Glutamatergic neuron (in vitro differentiated cells): ENCODE results near the gene IGFBP5. TPM values are rescaled to one million over a fixed set of nuclear protein-coding genes. Genes with fewer than 3 reads are reported as not detected.

Source experiments
- DNase-seq: peaks from one replicate; pipeline ENCODE4 v3.0.0; 2022
- H3K27ac Mint-ChIP-seq: one replicate; pipeline ENCODE4 v1.8.0; 2020; ENCODE audit warnings: mild to moderate bottlenecking, mixed read lengths, inconsistent platforms; ENCODE audit not compliant: unreplicated experiment
- H3K27me3 Mint-ChIP-seq: one replicate; pipeline ENCODE4 v1.8.0; 2020; ENCODE audit warnings: mild to moderate bottlenecking, moderate library complexity, mixed read lengths, inconsistent platforms; ENCODE audit not compliant: unreplicated experiment
- H3K36me3 Mint-ChIP-seq: one replicate; pipeline ENCODE4 v1.8.0; 2020; ENCODE audit warnings: mild to moderate bottlenecking, mixed read lengths, inconsistent platforms; ENCODE audit not compliant: unreplicated experiment
- H3K4me1 Mint-ChIP-seq: one replicate; pipeline ENCODE4 v1.8.0; 2020; ENCODE audit warnings: mild to moderate bottlenecking, low read depth, mixed read lengths, inconsistent platforms; ENCODE audit not compliant: unreplicated experiment
- H3K4me3 Mint-ChIP-seq: one replicate; pipeline ENCODE4 v1.8.0; 2020; ENCODE audit warnings: mild to moderate bottlenecking, mixed read lengths, inconsistent platforms; ENCODE audit not compliant: unreplicated experiment
- H3K9me3 Mint-ChIP-seq: one replicate; pipeline ENCODE4 v1.8.0; 2020; ENCODE audit warnings: mild to moderate bottlenecking, moderate library complexity, mixed read lengths, inconsistent platforms; ENCODE audit not compliant: unreplicated experiment
- total RNA-seq: library from RNA; stranded (reverse); fragmentation: NEBNext Ultra II Directional; extraction: Animal tissue kit (Norgen Biotek cat#: 25700); gene quantifications from one replicate; pipeline ENCODE4 v1.2.1, GENCODE V29; 2021; ENCODE audit not compliant: unreplicated experiment
- TF ChIP-seq, protein P1 (sequence below): fragments of 200-600 bp; sonication (generic); IDR thresholded peaks from one replicate; pipeline ENCODE4 v1.5.0; 2021; ENCODE audit not compliant: partially characterized antibody, unreplicated experiment

The IGFBP5 gene
- total RNA-seq, 1 donor from 2014 or later = 0.51 TPM

DNA sequence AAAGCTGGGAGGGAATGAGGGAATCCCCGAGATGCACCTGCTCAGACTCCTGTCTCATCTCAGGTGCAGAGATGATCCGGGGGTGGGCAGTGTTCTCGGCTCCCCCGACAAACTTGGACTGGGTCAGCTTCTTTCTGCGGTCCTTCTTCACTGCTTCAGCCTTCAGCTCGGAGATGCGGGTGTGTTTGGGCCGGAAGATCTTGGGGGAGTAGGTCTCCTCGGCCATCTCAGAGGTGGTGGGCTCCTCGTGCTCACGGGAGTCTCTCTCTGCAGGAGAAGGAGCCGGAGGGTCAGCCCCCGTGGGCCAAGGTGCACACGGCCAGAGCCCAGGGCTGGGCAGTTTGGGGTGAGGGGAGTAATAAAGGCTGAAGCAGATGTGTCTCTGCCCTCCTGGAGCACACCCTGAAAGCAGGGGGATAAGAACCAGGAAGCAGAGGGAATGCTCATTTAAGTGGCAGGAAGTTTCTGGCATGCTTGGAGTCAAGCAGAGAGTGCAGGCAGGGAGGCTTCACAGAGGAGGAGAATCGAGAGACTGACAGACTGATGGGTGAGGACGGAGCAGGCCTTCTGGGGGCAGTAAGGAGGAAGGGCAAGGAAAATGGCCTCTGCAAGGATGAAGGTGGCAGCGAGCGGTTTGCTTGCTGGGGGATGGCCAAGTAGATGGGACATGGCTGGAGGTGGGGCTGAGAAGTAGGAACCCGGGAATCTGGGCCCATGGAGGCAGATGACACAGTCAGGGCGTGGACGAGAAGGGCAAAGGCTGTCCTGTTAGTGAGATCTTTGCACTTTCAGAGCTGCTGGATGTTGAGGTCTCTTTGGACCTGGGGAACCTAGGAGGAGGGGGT lies 16.3 kb downstream of the IGFBP5 start:
- no peaks in the 10 kb centered on the region for H3K36me3 Mint-ChIP-seq
- DNase-seq = no peak
- peaks cover 7% of the 10 kb centered on the region for H3K4me1 Mint-ChIP-seq
- H3K9me3 Mint-ChIP-seq = peaks cover 8% of the 10 kb centered on the region
- H3K4me3 Mint-ChIP-seq = no peak overlapping the region
- no peak overlapping the region for H3K27ac Mint-ChIP-seq
- TF ChIP-seq, protein P1, sequence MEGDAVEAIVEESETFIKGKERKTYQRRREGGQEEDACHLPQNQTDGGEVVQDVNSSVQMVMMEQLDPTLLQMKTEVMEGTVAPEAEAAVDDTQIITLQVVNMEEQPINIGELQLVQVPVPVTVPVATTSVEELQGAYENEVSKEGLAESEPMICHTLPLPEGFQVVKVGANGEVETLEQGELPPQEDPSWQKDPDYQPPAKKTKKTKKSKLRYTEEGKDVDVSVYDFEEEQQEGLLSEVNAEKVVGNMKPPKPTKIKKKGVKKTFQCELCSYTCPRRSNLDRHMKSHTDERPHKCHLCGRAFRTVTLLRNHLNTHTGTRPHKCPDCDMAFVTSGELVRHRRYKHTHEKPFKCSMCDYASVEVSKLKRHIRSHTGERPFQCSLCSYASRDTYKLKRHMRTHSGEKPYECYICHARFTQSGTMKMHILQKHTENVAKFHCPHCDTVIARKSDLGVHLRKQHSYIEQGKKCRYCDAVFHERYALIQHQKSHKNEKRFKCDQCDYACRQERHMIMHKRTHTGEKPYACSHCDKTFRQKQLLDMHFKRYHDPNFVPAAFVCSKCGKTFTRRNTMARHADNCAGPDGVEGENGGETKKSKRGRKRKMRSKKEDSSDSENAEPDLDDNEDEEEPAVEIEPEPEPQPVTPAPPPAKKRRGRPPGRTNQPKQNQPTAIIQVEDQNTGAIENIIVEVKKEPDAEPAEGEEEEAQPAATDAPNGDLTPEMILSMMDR = no peak
- peaks cover 5% of the 10 kb centered on the region for H3K27me3 Mint-ChIP-seq

DNA sequence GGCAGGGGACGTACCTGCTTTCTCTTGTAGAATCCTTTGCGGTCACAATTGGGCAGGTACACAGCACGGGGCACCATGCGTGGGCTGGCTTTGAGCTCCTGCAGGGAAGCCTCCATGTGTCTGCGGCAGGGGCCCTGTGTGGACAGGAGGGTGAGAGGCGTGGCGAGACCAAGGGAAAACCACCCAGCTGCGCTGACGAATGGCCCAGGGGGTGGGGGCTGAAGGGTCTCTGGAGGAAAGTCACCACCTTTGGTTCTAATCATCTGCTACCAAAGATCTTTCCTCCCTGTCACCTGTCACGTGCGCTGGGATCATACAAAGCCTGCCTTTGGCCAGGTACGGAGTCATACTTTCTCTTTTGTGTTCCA lies 17.3 kb downstream of the IGFBP5 start:
- Mint-ChIP-seq H3K4me1 (peaks cover 7% of the 10 kb centered on the region), H3K27ac (no peak overlapping the region), H3K27me3 (peaks cover 5% of the 10 kb centered on the region), H3K4me3 (no peak overlapping the region), H3K9me3 (peaks cover 4% of the 10 kb centered on the region), H3K36me3 (no peaks in the 10 kb centered on the region)
- DNase-seq = no peak
- TF ChIP-seq, protein P1 = no peak

DNA sequence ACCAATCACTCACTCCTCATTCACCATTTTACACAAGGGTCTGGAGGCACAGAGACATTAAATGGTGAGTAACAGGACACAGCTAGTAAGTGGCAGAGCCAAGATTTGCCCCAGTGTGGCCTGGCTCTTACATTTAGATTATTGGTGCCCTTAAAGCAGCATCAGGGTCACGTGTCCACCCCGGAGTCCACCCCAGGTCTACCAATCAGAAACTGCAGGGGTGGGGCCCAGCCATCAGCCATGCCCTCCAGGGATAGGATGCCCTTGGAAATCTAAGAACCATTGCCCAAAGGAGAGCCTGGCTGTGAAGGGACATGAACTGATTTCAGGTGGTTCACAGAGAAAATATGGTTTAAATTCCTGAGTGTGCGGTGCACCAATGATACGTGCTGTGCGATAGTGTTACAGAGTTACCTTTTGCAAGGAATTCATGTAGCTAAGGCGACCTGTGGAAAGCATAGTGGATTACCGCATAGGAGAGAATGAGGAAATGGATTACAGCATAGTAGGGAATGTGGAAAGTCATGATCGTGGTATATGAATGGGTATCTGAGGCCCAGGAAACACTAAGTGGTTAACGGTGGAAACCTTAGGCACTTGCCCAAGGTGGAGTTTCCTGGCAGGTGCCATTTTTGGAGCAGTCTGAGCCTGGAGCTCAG lies 17.8 kb downstream of the IGFBP5 start:
- no peaks in the 10 kb centered on the region for H3K36me3 Mint-ChIP-seq
- no peak overlapping the region for H3K4me3 Mint-ChIP-seq
- H3K27me3 Mint-ChIP-seq = peaks cover 5% of the 10 kb centered on the region
- H3K4me1 Mint-ChIP-seq = peaks cover 7% of the 10 kb centered on the region
- H3K9me3 Mint-ChIP-seq = peaks cover 4% of the 10 kb centered on the region
- H3K27ac Mint-ChIP-seq = no peak overlapping the region
- TF ChIP-seq, protein P1 = no peak
- no peak for DNase-seq

DNA sequence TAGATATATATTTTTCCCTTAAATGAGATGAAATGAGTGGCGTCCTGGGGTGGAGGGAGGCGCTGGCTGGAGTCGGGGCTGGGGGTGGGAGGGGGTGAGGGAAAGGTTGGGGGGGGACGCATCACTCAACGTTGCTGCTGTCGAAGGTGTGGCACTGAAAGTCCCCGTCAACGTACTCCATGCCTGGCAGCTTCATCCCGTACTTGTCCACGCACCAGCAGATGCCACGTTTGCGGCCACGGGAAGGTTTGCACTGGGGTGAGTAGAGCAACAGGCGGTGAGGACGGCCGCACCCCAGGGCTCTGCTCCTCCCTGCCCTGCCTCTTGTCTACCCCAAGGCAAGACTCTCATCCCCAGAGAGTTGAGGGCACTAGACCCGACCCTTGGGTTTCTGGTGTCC lies 18.7 kb downstream of the IGFBP5 start:
- no peak overlapping the region for H3K4me3 Mint-ChIP-seq
- no peak for DNase-seq

More for the DNA sequence above, 18.7 kb downstream of the IGFBP5 start:
- Mint-ChIP-seq H3K27me3 (peaks cover 5% of the 10 kb centered on the region), H3K4me1 (peaks cover 5% of the 10 kb centered on the region), H3K9me3 (peaks cover 4% of the 10 kb centered on the region), H3K27ac (no peak overlapping the region), H3K36me3 (no peaks in the 10 kb centered on the region)
- TF ChIP-seq, protein P1 = no peak
